HG02981 (cell line): ENCODE measurements around the gene ZNF574.

Experiments used
- ATAC-seq: cut with Tn5 transposase; IDR thresholded peaks from one replicate; pipeline ENCODE4 v1.9.1; 2021; ENCODE audit warnings: mild to moderate bottlenecking, moderate library complexity; ENCODE audit not compliant: unreplicated experiment

Gene ZNF574

GRCh38 chr19:42079886-42080763, 4.2 kb downstream of the ZNF574 start:
- no peak for ATAC-seq

- ATAC-seq, result no peak
Observed at GRCh38 chr19:42080764-42081375, 4.9 kb downstream of the ZNF574 start.

GRCh38 chr19:42081584-42082203, 5.7 kb downstream of the ZNF574 start:
- no peak for ATAC-seq

GRCh38 chr19:42083537-42083936, 7.6 kb downstream of the ZNF574 start:
- no peak for ATAC-seq

- ATAC-seq, result no peak
Observed at GRCh38 chr19:42086188-42086736, 10.3 kb downstream of the ZNF574 start.

GRCh38 chr19:42086770-42087550, 11.0 kb downstream of the ZNF574 start:
- no peak for ATAC-seq

GRCh38 chr19:42088471-42089190, 12.7 kb downstream of the ZNF574 start:
- ATAC-seq, result no peak

- no peak for ATAC-seq
Observed at GRCh38 chr19:42089191-42089750, 13.3 kb downstream of the ZNF574 start.

GRCh38 chr19:42089772-42090171, 13.8 kb downstream of the ZNF574 start:
- ATAC-seq, result no peak

- no peak for ATAC-seq
Observed at GRCh38 chr19:42090672-42091071, 14.7 kb downstream of the ZNF574 start.

- ATAC-seq, result no peak
Observed at GRCh38 chr19:42091300-42091699, 15.3 kb downstream of the ZNF574 start.

GRCh38 chr19:42091742-42092141, 15.8 kb downstream of the ZNF574 start:
- no peak for ATAC-seq

GRCh38 chr19:42092350-42092749, 16.4 kb downstream of the ZNF574 start:
- no peak for ATAC-seq

GRCh38 chr19:42093505-42093904, 17.5 kb downstream of the ZNF574 start:
- ATAC-seq, result no peak

- ATAC-seq, result no peak
Observed at GRCh38 chr19:42093926-42094325, 18.0 kb downstream of the ZNF574 start.

- no peak for ATAC-seq
Observed at GRCh38 chr19:42095142-42095813, 19.3 kb downstream of the ZNF574 start.

- ATAC-seq, result no peak
Observed at GRCh38 chr19:42095814-42096230, 19.9 kb downstream of the ZNF574 start.

- no peak for ATAC-seq
Observed at GRCh38 chr19:42096255-42096837, 20.4 kb downstream of the ZNF574 start.

- ATAC-seq, result no peak
Observed at GRCh38 chr19:42097461-42097860, 21.5 kb downstream of the ZNF574 start.
